ENCODE measurements around the gene DHCR24.

DHCR24 gene

DNA sequence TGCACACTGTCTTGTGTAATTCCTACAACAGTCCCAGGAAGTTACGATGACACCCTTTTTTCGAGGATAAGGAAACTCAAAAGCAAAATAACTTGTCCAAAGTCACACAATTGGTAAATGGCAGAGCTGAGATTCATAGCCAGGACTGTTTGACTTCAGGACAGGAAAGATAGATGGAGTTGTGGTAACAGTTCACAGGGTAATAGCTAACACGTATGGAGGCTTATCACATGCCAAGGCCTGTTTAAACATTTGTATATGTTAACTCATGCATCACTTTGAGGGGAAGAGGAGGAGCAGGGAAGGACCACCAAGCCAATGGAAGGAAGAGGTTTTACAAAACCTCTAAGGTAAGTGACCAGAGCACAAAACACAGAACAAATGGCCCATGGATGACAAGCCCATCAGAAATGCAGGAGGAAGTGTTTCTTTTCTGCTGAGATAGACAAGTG, 2.8 kb downstream of the DHCR24 start:
- TF ChIP-seq TAF1 (IDR thresholded peaks at IDR 0.05; ENCODE audit: low read depth) (no peak), TEAD4 (IDR thresholded peaks at IDR 0.05) (no peak), EGR1 (IDR thresholded peaks at IDR 0.05) (no peak), ZBTB7A (IDR thresholded peaks at IDR 0.05; ENCODE audit: low read depth) (no peak), RAD21 (IDR thresholded peaks at IDR 0.05; ENCODE audit: low read depth) (no peak), FOXM1 (IDR thresholded peaks at IDR 0.05; ENCODE audit: borderline replicate concordance, low read depth) (no peak)
- TF ChIP-seq, protein P1, sequence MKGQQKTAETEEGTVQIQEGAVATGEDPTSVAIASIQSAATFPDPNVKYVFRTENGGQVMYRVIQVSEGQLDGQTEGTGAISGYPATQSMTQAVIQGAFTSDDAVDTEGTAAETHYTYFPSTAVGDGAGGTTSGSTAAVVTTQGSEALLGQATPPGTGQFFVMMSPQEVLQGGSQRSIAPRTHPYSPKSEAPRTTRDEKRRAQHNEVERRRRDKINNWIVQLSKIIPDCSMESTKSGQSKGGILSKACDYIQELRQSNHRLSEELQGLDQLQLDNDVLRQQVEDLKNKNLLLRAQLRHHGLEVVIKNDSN (IDR thresholded peaks at IDR 0.05): no peak
- TF ChIP-seq, protein P2, sequence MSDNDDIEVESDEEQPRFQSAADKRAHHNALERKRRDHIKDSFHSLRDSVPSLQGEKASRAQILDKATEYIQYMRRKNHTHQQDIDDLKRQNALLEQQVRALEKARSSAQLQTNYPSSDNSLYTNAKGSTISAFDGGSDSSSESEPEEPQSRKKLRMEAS (IDR thresholded peaks at IDR 0.05): no peak
- TF ChIP-seq, protein P3, sequence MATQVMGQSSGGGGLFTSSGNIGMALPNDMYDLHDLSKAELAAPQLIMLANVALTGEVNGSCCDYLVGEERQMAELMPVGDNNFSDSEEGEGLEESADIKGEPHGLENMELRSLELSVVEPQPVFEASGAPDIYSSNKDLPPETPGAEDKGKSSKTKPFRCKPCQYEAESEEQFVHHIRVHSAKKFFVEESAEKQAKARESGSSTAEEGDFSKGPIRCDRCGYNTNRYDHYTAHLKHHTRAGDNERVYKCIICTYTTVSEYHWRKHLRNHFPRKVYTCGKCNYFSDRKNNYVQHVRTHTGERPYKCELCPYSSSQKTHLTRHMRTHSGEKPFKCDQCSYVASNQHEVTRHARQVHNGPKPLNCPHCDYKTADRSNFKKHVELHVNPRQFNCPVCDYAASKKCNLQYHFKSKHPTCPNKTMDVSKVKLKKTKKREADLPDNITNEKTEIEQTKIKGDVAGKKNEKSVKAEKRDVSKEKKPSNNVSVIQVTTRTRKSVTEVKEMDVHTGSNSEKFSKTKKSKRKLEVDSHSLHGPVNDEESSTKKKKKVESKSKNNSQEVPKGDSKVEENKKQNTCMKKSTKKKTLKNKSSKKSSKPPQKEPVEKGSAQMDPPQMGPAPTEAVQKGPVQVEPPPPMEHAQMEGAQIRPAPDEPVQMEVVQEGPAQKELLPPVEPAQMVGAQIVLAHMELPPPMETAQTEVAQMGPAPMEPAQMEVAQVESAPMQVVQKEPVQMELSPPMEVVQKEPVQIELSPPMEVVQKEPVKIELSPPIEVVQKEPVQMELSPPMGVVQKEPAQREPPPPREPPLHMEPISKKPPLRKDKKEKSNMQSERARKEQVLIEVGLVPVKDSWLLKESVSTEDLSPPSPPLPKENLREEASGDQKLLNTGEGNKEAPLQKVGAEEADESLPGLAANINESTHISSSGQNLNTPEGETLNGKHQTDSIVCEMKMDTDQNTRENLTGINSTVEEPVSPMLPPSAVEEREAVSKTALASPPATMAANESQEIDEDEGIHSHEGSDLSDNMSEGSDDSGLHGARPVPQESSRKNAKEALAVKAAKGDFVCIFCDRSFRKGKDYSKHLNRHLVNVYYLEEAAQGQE (IDR thresholded peaks at IDR 0.05; ENCODE audit: low read depth): no peak

DNA sequence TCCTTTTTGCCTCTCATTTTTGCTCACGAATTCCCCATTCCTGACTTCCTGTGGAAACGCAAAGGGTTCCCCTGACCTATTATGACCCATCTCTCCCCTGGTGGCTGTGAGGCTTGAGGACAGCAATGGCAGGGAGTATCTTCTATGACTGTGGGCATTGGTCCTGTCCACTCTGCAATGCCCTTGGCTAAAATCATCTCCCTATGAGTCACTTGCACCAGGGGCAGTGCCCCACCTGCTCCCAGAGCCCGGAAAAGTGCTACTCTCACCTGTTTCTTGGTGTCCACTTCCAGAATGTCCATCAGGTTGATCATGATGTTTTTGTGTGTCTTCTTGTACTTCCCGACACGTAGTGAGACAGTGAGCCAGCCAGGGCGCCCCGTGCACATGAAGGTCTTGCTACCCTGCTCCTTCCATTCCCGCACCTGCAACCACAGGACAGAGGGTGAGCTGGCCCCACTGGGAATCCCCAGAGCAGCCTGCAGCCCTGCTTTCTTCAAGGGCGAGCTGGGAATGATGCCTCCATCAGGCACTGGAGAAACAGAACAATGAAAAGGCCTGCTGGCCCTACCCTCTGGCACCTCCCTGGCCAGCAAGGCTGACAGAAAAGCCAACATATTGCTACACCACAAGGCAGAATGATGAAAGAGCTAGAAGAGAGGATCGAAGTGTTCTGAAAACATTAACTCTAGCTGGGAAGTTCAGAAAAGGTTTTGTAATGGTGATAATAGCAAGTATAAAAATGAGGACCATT, 3.5 kb downstream of the DHCR24 start:
- TF ChIP-seq TEAD4 (IDR thresholded peaks at IDR 0.05) (no peak), CEBPB (IDR thresholded peaks at IDR 0.05) (no peak), TAF1 (IDR thresholded peaks at IDR 0.05; ENCODE audit: low read depth) (no peak), YY1 (IDR thresholded peaks at IDR 0.05; ENCODE audit: low read depth) (no peak), CREB1 (IDR thresholded peaks at IDR 0.05; ENCODE audit: low read depth) (no peak), TCF12 (IDR thresholded peaks at IDR 0.05; ENCODE audit: low read depth) (no peak), EGR1 (IDR thresholded peaks at IDR 0.05) (no peak), EP300 (IDR thresholded peaks at IDR 0.05; ENCODE audit: borderline replicate concordance) (no peak), ZBTB7A (IDR thresholded peaks at IDR 0.05; ENCODE audit: low read depth) (no peak)
- TF ChIP-seq, protein P2 (IDR thresholded peaks at IDR 0.05): no peak
- TF ChIP-seq, protein P3 (IDR thresholded peaks at IDR 0.05; ENCODE audit: low read depth): no peak

DNA sequence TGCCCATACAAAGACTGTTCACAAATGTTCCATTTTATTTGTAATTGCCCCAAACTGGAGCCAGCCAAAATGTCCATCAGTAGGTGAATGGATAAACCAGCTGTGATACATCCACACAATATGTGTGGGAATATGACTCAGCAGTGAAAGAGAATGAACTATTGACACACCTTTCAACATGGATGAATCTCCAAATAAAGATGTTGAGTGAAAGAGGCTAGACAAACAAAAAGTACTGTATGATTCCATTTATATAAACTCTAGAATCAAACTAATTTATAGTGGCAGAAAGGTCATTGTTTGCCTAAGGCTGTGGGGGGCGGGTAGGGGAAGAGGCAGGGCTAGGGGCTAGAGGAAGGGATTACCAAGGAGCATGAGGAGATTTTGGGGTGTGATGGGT, 4.5 kb downstream of the DHCR24 start:
- no peak for TF ChIP-seq RAD21 (IDR thresholded peaks at IDR 0.05; ENCODE audit: low read depth)
- TF ChIP-seq, protein P2 (IDR thresholded peaks at IDR 0.05): no peak

DNA sequence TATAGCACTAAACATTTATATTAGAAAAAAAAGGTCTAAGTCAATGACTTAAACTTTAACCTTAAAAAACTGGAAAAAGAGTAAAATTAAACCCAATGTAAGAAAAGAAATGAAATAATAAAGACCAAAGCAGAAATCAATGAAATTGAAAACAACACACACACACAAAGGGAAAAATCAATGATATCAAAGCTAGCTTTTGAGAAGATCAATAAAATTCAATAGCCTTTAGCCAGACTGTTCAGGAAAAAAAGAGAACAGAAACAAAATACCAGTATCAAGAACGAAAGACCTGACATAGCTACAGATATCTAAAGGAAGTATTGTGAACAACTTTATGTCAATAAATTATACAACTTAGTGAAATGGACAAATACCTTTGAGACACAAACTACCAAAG, 7.1 kb downstream of the DHCR24 start:
- TF ChIP-seq YY1 (IDR thresholded peaks at IDR 0.05; ENCODE audit: low read depth) (no peak), TCF12 (IDR thresholded peaks at IDR 0.05; ENCODE audit: low read depth) (no peak), RAD21 (IDR thresholded peaks at IDR 0.05; ENCODE audit: low read depth) (no peak), TAF1 (IDR thresholded peaks at IDR 0.05; ENCODE audit: low read depth) (no peak), EGR1 (IDR thresholded peaks at IDR 0.05) (no peak), ZBTB7A (IDR thresholded peaks at IDR 0.05; ENCODE audit: low read depth) (no peak), EP300 (IDR thresholded peaks at IDR 0.05; ENCODE audit: borderline replicate concordance) (no peak), CEBPB (IDR thresholded peaks at IDR 0.05) (no peak), TEAD4 (IDR thresholded peaks at IDR 0.05) (no peak), NFIC (IDR thresholded peaks at IDR 0.05) (no peak), CREB1 (IDR thresholded peaks at IDR 0.05; ENCODE audit: low read depth) (no peak), FOXM1 (IDR thresholded peaks at IDR 0.05; ENCODE audit: borderline replicate concordance, low read depth) (no peak)
- TF ChIP-seq, protein P1 (IDR thresholded peaks at IDR 0.05): no peak
- TF ChIP-seq, protein P2 (IDR thresholded peaks at IDR 0.05): no peak
- TF ChIP-seq, protein P3 (IDR thresholded peaks at IDR 0.05; ENCODE audit: low read depth): no peak

Measured in Ishikawa (cell line).